A549 treated with AZD9567 at 1 μM for 4 hours (cell line): Measurements from ENCODE around the gene HECW1. TPM values are rescaled to one million over a fixed set of nuclear protein-coding genes. Genes with fewer than 3 reads are reported as not detected.

ENCODE experiments used
- total RNA-seq: library from RNA; stranded (reverse); fragments of 200-300 nt; extraction: Qiagen RNA extraction; gene quantifications from 5 replicates; pipeline ENCODE4 v1.2.3, GENCODE V29; 2022; ENCODE audit not compliant: insufficient read depth

The HECW1 gene
- 10.3 to 17.4 TPM (median 16.2 TPM) in 5 replicates for total RNA-seq

DNA sequence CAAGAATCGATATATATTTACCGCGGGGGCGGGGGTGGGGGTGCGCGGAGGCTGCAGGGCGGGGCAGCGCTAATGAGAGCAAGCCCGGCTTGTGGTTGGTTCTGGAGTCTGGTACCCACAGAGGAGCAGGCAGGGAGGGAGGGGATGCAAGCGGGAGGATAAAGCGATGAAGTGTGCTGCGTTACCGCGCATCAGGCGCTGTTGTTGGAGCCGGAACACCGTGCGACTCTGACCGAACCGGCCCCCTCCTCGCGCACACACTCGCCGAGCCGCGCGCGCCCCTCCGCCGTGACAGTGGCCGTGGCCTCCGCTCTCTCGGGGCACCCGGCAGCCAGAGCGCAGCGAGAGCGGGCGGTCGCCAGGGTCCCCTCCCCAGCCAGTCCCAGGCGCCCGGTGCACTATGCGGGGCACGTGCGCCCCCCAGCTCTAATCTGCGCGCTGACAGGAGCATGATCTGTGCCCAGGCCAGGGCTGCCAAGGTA lies at the start of gene HECW1:
HECW1 (plus strand) TSS at position 189 of the 482 bp plus-strand sequence. CDS start 131,259 bp downstream, outside the sequence.

DNA sequence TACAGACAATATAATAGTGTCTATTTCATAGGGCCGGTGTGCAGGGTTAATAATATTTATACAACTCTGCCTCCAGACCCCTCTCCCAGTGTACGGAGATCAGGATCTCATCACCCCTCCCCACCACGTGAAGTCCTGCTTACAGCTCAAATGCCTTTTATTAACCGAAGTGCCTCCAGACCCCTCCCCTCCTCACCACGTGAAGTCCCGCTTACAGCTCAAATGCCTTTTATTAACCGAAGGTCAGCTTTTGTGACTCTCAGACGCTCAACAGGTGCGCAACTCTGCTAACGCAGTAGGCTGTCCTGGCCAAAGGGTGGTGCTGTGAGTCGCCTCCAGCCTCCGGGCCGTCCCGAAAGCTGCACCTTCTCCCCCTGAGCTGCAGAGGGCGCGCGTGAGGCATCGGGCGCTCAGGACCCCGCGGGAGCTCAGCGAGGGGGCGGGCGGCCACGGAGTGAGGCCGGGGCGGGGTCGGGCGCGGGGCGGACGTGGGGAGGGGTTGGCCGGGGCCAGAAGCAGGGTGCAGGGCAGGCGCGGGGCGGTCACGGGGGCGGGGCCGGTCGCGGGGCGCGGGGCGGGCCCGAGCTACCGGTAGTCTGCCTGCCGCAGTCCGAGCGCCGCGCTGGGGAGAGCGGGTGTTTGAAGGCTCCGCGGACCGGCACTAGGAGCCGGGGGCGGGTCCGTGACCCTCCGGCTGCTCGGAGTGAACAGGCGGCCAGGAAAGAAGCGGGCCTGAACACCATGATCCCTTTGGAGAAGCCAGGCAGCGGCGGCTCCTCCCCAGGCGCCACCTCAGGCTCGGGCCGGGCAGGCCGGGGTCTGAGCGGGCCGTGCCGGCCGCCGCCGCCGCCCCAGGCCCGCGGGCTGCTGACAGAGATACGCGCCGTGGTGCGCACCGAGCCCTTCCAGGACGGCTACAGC lies 470.3 kb downstream of the HECW1 start, which contains the start of gene STK17A:
STK17A (plus strand) TSS at position 606 of the 921 bp plus-strand sequence; CDS start at position 742, 136 bp downstream.

Other genes with a start within 250 kb of the HECW1 start
- gene C7orf25, start 200.6 kb upstream of the HECW1 start, total RNA-seq: 1.5 to 5.1 TPM (median 2.1 TPM) in 5 replicates
- gene PSMA2, start 180.5 kb upstream of the HECW1 start, total RNA-seq: 195 to 209 TPM (median 205 TPM) in 5 replicates
- gene MRPL32, start 180.3 kb upstream of the HECW1 start, total RNA-seq: 70.3 to 80.2 TPM (median 74.4 TPM) in 5 replicates